GM19099 (cell line): ENCODE results near the gene EPB41L1.

Experiments
- POLR2A ChIP-seq: IDR thresholded peaks from 3 replicates; pipeline ENCODE4 v1.6.1; 2011; ENCODE audit warnings: low read depth; ENCODE audit not compliant: insufficient read length; ENCODE audit errors: extremely low read depth

EPB41L1 gene

DNA sequence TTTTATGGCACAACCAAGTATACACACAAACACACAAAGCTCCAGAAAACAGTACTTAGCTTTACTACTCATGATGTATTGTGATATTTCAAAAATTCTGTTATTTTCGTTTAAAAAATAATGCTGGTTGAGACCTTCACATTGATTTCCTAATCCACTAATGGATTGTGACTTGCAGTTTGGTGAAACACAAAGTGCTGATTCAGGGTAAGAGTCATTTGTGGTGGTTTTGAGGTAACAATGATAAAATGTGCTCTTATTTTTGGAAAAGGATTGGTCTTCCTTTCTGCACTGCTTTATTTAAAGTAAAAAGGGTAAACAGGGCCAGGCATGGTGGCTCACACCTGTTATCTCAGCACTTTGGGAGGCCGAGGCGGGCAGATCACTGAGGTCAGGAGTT, 83.6 kb downstream of the EPB41L1 start:
- TF ChIP-seq POLR2A = no peak

DNA sequence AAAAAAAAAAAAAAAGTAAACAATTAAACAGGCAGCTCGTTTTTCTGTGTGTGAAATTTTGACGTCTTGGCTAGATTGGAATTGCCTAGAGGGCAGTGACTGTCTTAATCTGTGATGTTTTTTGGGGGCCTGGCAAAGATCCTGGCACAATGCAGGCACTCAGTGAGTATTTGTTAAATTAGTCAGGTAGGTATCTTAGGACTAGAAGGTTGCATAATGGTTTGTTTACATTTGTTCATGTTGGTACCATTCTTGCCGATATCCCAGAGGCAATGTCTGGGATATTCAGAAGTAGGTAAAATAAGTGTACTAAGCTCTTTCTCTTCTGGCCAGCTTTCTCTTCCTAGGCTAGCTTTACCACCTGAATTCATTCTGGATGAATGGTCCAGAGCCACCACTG, 84.2 kb downstream of the EPB41L1 start:
- no peak for TF ChIP-seq POLR2A

DNA sequence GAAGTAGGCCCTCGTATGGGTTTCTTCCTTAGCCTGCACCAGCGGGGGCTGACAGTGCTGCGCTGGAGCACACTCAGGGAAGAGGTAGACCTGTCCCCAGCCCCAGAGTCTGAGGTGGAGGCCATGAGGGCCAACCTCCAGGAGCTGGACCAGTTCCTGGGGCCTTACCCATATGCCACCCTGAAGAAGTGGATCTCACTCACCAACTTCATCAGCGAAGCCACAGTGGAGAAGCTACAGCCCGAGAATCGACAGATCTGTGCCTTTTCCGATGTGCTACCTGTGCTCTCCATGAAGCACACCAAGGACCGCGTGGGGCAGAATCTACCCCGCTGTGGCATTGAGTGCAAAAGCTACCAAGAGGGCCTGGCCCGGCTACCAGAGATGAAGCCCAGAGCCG, 85.5 kb downstream of the EPB41L1 start:
- no peak for TF ChIP-seq POLR2A

DNA sequence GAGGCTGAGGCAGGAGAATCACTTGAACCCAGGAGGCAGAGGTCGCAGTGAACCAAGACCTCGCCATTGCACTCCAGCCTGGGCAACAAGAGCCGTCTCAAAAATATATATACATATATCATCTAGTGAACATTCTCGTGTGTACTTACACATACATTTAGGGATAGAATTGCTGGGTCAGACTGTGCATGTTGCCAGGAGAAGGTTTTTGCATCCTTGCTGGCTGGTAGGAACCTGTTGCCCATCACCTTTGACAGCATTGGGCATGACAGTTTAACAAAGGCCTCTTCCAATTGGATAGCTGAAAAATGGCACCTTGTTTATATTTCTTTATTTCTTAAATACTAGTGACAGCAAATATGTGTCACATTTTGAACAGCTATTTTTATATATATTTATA, 87.1 kb downstream of the EPB41L1 start:
- no peak for TF ChIP-seq POLR2A

DNA sequence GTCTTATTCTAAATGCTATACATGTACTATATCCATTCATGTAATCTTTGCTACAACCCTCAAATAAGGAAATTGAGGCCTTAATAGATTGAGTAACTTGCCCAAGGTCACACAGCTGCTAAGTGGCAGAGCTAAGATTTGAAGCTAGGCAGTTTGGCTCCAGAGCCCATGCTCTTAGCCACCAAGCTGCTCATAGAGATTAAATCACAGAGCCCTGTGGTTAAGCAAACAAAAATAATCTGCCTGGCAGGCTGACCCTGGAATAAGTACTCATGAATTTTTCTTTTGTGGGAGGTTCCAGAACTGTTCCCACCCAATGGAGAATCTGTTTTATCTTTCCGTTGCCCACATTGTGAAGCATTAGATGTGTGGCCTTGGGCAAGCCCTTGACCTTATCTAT, 89.2 kb downstream of the EPB41L1 start:
- no peak for TF ChIP-seq POLR2A

DNA sequence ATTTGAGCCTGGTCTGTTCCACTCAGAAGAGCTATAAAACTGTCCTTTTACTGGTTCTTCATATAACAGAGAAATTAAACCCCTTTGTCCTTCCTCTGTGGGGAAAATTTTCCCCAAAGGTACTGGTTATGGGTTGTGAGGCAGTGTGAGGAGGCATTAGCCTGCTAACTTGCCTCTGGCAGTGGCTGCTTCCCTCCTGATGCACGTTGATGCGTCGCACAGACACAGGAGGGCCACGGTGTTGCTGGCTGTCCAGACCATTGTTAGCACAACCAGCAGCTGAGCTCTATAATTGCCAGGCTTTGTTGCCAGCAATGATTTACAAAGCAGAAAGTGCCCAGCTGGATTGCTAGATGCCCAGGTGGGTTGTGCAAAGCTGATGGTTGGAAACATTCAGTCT, 91.9 kb downstream of the EPB41L1 start:
- no peak for TF ChIP-seq POLR2A

DNA sequence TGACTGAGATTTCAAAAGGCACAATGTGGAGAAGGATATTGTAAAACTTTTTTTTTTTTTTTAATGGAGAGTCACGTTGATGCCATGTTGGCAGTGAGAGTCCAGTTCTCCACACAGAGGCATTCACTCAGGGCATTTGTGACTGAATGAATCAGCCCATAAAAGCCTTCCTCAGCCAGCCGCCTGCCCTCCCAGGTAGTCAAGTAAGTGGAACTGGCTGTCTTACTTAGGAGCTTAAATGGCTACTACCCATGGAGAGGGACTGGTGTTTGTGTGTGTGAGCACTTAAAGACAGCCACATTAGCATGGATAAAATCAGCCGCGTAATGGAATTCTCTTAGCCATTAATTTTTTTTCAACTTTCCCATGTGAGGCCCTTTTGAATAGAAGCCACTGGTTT, 94.3 kb downstream of the EPB41L1 start:
- no peak for TF ChIP-seq POLR2A

DNA sequence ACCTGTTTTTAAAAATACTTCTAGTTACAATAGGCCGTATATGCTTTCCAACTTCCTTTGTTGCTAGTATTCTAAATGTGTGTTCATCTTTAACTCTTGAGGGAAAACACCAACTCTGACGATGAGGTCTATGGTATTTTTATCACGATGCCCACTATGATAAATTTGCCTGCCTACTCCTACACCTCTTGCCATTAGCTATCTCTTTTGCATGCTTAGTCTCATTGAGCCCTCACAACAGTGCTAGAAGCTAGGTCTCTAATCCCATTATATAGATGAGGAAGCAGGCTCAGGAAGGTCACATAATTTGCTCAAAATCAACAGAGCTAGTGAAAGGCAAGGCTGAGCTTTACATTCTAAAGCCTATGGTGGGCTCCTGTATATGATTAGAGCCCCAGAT, 94.9 kb downstream of the EPB41L1 start:
- no peak for TF ChIP-seq POLR2A

DNA sequence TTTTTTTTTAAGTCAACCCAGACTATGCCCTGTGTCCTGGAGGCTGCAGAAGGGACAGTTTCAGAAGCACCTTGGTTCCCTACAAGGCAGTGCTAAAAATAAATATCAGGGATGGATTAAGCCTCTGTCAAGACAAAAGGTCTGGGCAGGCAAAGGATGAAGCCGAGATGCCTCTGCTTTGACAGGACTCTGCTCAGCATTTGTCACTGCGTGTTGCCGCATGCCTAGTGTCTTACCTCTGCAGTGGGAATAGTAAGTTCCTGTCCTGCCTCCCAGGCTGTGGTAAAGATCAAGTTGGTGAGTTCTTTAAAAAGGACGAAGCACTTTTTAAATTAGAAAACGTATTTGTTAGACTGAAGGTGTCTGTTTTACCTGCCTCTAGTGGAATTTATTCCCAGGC, 96.9 kb downstream of the EPB41L1 start:
- no peak for TF ChIP-seq POLR2A

DNA sequence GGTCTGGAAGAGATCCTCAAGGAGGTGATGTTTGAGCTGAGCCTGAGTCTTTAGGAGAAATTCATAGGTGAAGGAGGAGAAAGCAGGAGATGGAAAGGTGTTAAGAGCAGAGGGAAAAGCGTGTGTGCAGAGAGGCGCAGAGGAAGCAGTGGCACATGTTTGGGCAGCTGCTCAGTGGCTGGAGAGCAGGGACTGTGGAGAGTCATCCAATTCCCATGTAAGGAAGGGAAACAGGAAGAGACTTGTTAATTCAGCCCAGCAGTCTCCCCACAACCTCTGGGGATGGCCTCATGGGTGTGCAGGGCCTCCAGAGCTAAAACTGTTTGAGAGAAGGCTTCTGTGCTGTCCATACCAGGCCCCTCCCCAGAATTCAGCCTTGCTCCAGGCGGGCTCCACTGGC, 98.0 kb downstream of the EPB41L1 start:
- TF ChIP-seq POLR2A = no peak

DNA sequence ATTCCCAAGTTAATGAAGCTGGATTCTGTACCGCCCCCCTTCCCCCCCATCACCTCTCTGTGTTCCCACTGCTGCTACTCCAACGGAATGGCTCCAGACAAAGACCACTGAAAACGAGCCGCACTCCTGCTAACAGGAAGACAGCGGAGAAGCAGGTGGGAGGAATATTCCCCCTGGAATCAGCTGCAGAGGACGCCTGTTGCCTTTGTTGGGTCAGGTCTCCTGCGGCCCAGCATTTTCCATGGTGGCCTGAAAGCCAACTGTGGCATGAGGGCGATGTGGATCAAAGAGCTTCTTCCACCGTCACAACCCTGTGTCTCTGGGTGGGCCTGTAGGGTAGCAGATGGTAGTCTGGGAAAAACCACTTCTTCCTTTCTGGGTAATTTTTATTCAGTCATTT, 98.5 kb downstream of the EPB41L1 start:
- TF ChIP-seq POLR2A = no peak

DNA sequence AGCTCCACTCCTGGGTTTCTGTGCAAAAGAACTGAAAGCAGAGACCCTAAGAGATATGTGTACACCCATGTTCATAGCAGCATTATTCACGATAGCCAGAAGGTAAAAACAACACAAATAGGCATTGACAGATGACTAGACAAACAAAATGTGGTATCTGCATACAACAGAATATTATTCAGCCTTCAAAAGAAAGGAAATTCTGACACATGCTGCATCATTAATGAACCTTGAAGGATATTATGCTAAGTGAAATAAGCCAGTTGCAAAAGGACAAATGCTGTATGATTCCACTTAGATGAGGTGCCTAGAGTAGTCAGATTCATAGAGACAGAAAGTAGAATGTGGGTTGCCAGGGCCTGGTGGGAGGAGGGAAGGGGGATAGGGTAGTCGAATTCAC, 99.5 kb downstream of the EPB41L1 start:
- TF ChIP-seq POLR2A = no peak

DNA sequence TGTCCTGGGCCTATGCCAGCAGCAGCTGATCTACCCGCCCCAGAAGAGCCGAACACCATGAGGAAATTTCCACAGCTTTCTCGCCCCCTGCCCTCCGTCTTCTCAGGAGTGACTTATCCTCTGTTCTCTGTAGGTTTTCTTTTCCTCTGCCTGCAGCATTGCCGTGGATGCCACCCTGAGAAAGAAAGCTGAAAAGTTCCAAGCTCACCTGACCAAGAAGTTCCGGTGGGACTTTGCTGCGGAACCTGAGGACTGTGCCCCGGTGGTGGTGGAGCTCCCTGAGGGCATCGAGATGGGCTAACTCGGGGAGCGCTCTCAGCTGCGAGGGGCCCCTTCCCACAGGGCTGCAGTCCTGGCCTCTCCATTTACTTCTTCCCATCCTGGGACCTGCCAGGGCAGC, 100.9 kb downstream of the EPB41L1 start:
- no peak for TF ChIP-seq POLR2A

DNA sequence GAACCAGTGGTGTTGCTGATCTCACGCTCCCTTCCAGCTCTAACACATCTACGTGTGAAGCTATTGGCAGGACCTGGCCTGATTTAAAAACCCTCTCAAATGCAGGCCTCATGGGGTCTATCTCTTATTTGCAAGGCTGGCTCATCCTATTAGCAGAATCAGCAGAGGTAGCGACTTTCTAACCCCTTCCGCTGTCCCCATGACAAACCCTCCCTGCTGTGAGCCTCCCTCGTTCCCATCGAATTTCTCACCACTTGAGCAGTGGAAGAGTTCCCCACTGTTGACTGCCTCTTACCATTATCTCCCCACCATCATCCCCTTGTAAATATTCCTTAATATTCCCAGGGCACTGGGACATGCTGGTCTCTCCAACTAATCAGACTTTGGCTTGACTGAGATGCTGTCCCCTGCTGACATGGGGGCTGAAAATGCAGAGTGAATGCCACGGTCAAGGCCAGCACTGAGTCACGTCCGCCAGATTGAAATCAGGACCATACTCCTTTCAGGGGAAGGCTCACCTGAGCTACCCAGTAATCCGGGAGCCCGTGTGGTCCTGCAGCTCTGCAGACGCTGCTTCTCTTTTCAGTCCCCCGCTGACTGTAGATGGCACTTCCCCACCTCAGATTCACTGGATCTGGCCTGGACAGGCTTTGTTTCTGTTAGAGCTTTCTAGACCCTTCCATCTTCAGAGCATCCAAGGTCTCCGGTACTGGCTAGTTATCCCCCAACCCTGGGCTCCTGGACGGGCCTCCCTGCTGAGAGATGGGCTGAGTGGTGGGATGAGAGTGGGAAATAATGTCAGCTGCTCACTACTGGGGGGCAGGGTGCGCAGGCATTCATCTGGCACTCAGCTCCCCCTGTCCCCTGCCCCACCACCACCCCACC, 104.9 kb downstream of the EPB41L1 start:
- no peak for TF ChIP-seq POLR2A

DNA sequence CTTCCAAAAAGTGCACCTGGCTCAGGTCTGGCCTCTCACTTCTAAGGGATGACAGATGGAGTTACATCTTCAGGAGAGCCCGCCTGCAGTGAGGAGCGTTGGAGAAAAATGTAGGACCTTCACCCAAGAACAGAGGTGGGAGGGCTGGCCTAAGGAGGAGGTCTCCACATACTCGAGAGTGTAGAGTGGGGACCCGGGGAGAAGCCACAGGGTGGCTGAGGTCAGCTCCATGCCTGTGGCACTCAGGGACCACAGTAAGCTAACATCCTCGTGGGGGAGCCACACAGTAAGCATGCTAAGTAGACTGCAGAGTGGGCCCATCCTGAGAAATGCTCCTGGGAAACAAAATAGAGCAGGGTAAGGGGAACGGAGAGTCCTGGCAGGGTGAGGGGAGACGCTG, 105.8 kb downstream of the EPB41L1 start:
- no peak for TF ChIP-seq POLR2A

DNA sequence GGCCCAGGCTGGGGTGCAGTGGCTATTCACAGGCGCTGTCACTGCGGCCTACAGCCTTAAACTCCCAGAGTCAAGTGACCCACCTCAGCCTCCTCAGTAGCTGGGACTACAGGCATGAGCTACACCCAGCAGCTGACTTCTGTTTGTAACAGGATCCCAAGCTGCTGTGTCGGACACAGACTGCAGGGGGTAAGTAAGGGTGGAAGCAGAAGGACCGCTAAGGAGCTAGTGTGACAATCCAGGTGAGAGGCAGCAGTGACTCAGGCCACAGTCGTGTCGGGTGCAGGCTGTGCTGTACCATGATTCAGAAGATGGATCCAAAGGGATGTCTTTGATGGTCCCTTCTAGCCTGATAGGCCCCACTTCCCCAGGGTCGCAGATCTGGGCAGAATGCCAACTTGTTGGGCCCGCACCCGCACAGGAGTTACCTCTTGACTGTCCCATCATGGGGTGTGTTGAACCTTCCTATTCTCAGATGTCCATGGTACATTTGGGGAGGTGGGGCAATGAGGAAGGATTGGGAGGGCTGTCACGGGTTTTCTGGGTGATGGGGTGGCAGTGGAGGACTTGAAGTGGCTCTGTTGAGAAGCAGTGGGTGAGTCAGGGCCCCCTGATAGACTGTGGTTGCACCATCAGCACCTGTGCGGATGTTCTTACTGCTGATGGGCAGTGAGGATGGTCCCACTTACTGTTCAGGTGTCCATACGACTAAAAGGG, 107.0 kb downstream of the EPB41L1 start:
- TF ChIP-seq POLR2A = no peak

DNA sequence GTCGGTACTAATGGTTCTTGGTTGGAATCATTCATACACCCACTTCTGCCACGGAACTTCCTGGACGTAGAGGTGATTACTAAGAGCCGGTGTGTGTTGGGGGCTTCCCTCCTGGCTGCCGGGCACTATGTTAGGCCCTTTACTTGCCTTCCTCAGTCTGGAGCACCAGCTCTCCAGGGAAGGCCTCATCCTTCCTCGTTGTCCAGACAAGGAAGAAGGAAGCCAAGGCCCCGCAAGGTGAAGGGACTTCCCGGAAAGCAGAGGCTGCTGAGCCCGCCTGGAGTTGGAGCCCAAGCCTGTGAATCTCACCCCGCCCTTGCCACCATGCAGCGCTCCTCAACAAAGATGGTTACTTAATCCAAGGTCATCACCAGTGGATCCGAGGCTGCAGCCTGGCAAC, 107.9 kb downstream of the EPB41L1 start:
- no peak for TF ChIP-seq POLR2A
